Fibroblast of villous mesenchyme (primary cell): Measurements from ENCODE around the gene C1QTNF9B. TPM values are rescaled to one million over a fixed set of nuclear protein-coding genes. Genes with fewer than 3 reads are reported as not detected.
"Not testable (repeated sequence)": the region's sequence is repeated elsewhere in the genome, so short reads cannot be mapped to it uniquely, and the experiment has no call there.

Experiments used
- DNase-seq: peaks from one replicate; pipeline ENCODE4 v3.0.0-alpha.2; 2010; ENCODE audit warnings: low read depth
- H3K4me3 ChIP-seq: 2 replicates; pipeline ENCODE4 v1.5.1; 2011; ENCODE audit warnings: low read depth, mild to moderate bottlenecking, low read length
- total RNA-seq: library from RNA; depleted of rRNA; stranded (reverse); fragments of >200 nt; gene quantifications from 2 replicates; pipeline ENCODE4 v1.2.3, GENCODE V29; 2012
- TF ChIP-seq, protein P1 (sequence below): IDR thresholded peaks from 2 replicates; pipeline ENCODE4 v1.5.1; 2012; ENCODE audit warnings: low read depth, mild to moderate bottlenecking, low read length; ENCODE audit not compliant: insufficient read depth

C1QTNF9B gene
- total RNA-seq: 0.64 and 0.86 TPM in 2 replicates

DNA sequence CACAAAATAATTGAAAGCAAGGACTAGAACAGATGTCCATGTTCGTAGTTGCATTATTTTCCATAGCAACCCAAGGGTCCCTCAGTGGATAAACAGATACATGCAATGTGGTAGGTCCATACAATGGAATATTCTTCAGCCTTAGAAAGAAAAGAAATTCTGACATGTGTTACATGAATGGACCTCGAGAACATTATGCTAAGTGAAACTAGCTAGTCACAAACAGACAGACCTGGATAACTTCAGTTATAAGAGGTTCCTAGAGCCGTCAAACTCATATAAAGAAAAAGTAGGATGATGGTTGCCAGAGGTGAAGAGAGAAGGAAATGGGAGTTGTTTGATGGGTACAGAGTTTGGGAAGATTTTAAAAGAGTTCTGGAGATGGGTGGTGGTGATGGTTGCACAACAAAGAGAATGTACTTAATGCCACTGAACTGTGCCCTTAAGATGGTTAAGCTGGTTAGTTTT lies at the start of gene C1QTNF9B:
Gene C1QTNF9B (minus strand): TSS at position 51 of the 468 bp plus-strand sequence.
- H3K4me3 ChIP-seq: not testable (repeated sequence)
- peak; percentile 39 for DNase-seq

DNA sequence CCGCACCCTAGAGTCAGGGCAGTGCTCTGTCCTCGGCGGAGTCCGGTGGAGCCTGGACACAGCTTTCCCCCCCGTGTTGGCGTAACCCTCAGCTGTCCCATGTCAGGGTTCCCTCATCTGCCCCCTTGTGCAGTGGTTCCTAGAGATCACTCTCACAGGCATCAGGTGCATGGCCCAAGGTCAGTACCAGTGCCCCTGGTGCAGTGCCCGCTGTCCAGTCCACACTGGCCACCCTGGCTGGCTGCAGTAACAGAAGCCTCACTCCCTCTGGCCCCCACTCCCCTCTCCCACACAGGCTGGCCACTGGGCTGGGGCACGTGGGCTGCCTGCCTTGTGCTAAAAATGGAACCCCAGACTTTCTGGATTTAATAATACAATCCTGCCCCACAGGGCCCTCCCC lies 49.6 kb upstream of the C1QTNF9B start:
- no peak for DNase-seq
- no peak overlapping the region for H3K4me3 ChIP-seq
- TF ChIP-seq, protein P1, sequence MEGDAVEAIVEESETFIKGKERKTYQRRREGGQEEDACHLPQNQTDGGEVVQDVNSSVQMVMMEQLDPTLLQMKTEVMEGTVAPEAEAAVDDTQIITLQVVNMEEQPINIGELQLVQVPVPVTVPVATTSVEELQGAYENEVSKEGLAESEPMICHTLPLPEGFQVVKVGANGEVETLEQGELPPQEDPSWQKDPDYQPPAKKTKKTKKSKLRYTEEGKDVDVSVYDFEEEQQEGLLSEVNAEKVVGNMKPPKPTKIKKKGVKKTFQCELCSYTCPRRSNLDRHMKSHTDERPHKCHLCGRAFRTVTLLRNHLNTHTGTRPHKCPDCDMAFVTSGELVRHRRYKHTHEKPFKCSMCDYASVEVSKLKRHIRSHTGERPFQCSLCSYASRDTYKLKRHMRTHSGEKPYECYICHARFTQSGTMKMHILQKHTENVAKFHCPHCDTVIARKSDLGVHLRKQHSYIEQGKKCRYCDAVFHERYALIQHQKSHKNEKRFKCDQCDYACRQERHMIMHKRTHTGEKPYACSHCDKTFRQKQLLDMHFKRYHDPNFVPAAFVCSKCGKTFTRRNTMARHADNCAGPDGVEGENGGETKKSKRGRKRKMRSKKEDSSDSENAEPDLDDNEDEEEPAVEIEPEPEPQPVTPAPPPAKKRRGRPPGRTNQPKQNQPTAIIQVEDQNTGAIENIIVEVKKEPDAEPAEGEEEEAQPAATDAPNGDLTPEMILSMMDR: no peak

DNA sequence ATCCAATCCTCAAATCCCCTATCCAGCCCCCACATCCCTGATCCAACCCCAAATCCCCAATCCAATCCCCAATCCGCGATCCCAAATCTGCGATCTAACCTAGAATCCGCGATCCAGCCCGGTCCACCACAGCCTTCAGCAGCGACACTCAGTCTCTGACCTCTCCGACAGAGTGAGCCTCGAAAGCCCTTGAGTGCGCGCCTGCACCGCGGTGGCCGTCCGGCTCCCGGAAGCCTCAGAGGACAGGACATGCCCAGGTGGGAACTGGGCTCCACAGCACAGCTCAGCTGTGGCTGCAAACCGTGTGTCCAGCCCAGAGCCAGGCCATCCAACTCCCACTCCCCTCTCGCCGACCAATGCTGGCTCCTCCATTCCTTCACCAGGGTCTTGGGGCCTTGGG lies 48.8 kb upstream of the C1QTNF9B start:
- DNase-seq: no peak
- TF ChIP-seq, protein P1: no peak
- H3K4me3 ChIP-seq: no peak overlapping the region

DNA sequence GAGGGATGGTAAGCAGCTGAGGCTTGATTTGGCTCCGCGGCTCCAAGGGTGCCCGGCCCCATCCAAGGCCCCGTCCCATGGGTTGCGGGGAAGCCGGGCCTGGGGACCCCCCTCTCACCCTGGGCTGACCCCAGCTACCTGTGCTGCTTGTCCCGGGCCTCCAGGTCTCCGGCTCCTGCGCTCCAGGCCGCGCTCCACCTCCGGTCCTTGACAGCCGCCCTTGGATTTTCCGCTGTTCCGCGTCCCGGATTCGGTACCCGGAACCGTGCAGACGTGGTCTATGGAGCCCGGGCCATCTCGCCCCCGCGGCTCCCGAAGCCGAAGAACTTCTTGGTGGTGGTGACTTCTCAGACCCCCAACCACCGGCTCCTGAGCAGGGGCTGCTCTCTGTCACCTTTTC lies 48.3 kb upstream of the C1QTNF9B start:
- DNase-seq: no peak
- TF ChIP-seq, protein P1: no peak
- H3K4me3 ChIP-seq: no peak overlapping the region

GRCh38 chr13:23941211-23941610 lies 43.9 kb upstream of the C1QTNF9B start:
- TF ChIP-seq, protein P1: no peak
- no peak for DNase-seq
- no peak overlapping the region for H3K4me3 ChIP-seq

DNA sequence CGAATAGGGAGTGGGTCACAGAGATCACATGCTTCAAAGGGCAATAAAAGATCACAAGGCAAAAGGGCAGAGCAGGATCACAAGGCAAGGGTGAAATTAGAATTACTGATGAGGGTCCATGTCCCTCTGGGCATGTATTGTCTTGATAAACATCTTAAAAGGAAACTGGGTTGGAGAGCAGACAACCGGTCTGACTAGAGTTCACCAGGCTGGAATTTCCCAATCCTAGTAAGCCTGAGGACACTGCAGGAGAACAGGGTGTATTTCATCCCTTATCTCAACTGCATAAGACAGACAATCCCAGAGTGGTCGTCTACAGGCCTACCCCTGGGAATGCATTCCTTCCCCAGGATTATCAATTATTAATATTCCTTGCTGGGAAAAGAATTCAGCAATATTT lies 42.4 kb upstream of the C1QTNF9B start:
- not testable (repeated sequence) for DNase-seq, H3K4me3 ChIP-seq

DNA sequence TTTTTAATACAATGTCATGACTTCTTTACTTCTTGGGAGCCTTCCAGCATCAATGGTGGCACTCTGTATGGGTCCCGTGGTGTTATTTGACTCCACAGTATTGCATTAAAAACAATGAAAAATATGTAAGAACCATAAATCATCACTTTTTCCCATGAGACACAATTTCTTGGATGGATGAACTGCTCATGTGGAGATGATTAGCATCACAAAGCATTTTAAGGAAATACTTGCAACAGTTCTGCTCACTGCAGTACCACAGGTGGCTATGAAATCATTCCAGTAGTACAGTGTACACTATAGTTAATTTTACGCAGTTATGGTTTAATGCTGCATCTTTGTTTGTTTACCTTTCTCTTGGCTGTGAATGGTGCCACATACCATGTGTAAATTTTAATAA lies 37.2 kb upstream of the C1QTNF9B start:
- no peak for DNase-seq
- TF ChIP-seq, protein P1: no peak
- H3K4me3 ChIP-seq: no peak overlapping the region

DNA sequence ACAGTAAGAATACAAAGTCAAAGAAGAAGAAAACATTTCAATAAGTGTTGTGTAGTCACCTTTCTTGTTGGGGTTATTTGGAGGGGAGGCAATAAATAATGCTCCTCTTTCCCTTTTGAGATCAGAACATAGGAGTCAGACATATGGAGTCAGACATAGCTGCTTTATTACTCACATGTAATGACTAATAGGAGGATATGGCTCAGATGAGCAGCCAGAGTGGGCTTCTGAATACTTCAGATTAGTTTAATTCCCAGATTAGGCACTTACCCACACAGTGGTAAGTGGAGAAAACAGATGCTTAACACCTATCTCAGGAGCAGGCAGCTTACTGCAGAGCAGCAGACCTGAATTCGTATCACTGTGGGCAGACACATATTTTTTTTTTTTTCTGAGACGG lies 31.7 kb upstream of the C1QTNF9B start:
- peak; percentile 75 for DNase-seq
- TF ChIP-seq, protein P1: no peak
- no peak overlapping the region for H3K4me3 ChIP-seq
